PC-9 (cell line): ENCODE measurements around the gene LAT. TPM values are rescaled to one million over a fixed set of nuclear protein-coding genes. Genes with fewer than 3 reads are reported as not detected.

Source experiments
- Bru-seq: library from RNA; stranded (reverse); fragments of 400-500 nt; gene quantifications from one replicate; lab custom pipeline; 2021; lab: Mats Ljungman, UMichigan
- BruChase-seq, 2 experiments: library from RNA; stranded (reverse); fragments of 400-500 nt; gene quantifications; one replicate each; lab custom pipeline; 2021; lab: Mats Ljungman, UMichigan
- BruUV-seq: library from RNA; stranded (reverse); fragments of 400-500 nt; replicated peaks from 2 replicates; lab custom pipeline; 2021; lab: Mats Ljungman, UMichigan
- CTCF ChIA-PET: fragments of 300-600 bp; sonication (Branson Sonifier 250); formaldehyde crosslinking; loops from one replicate; lab custom pipeline; 2022; ENCODE audit warnings: antibody characterized with exemption; lab: Charles Lee
- POLR2A ChIA-PET: fragments of 300-600 bp; sonication (Branson Sonifier 250); formaldehyde crosslinking; loops from one replicate; lab custom pipeline; 2022; ENCODE audit warnings: antibody characterized with exemption; ENCODE audit not compliant: unreplicated experiment; lab: Charles Lee
- DNase-seq, 2 experiments: peaks; one replicate each; pipeline versions ENCODE4 v3.0.0 to v3.0.0-alpha.2; 2015 to 2022; ENCODE audit warnings: mixed read lengths in 1 of 2
- H2AFZ ChIP-seq: fragments of 200-600 bp; sonication (generic); 2 replicates; pipeline ENCODE4 v1.8.1; 2017; ENCODE audit warnings: antibody characterized with exemption
- H3F3A ChIP-seq: fragments of 200-600 bp; sonication (generic); 2 replicates; pipeline ENCODE4 v1.8.1; 2017; ENCODE audit warnings: antibody characterized with exemption, mild to moderate bottlenecking, low read depth; ENCODE audit not compliant: insufficient read depth
- H3K27ac ChIP-seq: fragments of 200-600 bp; sonication (generic); 2 replicates; pipeline ENCODE4 v1.6.1; 2016; ENCODE audit warnings: mixed run types
- H3K27me3 ChIP-seq: fragments of 200-600 bp; sonication (generic); 2 replicates; pipeline ENCODE4 v1.6.1; 2016; ENCODE audit warnings: low read depth, mixed run types; ENCODE audit not compliant: insufficient read depth
- H3K36me3 ChIP-seq: fragments of 200-600 bp; sonication (generic); 2 replicates; pipeline ENCODE4 v1.6.1; 2016; ENCODE audit warnings: low read depth, mixed run types
- H3K4me1 ChIP-seq: fragments of 200-600 bp; sonication (generic); replicated peaks from 2 replicates; pipeline ENCODE4 v1.6.1; 2016; ENCODE audit warnings: mixed run types; ENCODE audit not compliant: insufficient read depth
- H3K4me2 ChIP-seq: fragments of 200-600 bp; sonication (generic); 2 replicates; pipeline ENCODE4 v1.6.1; 2017; ENCODE audit warnings: mixed run types
- H3K4me3 ChIP-seq: fragments of 200-600 bp; sonication (generic); 2 replicates; pipeline ENCODE4 v1.6.1; 2016; ENCODE audit warnings: mixed run types
- H3K79me2 ChIP-seq: fragments of 200-600 bp; sonication (generic); 2 replicates; pipeline ENCODE4 v1.6.1; 2017; ENCODE audit warnings: low read depth, mixed run types
- H3K9me2 ChIP-seq: fragments of 200-600 bp; sonication (generic); 2 replicates; pipeline ENCODE4 v1.8.1; 2017; ENCODE audit warnings: mild to moderate bottlenecking; ENCODE audit not compliant: insufficient read depth
- H3K9me3 ChIP-seq: fragments of 200-600 bp; sonication (generic); 2 replicates; pipeline ENCODE4 v1.8.1; 2016; ENCODE audit warnings: low read depth; ENCODE audit not compliant: insufficient read depth
- H4K20me1 ChIP-seq: fragments of 200-600 bp; sonication (generic); 2 replicates; pipeline ENCODE4 v1.8.1; 2017; ENCODE audit not compliant: insufficient read depth
- CTCF ChIP-seq: fragments of 200-600 bp; sonication (generic); conservative IDR thresholded peaks from 2 replicates; pipeline ENCODE4 v1.6.1; 2017; ENCODE audit warnings: mixed run types, antibody characterized with exemption, mild to moderate bottlenecking, moderate library complexity
- EZH2 ChIP-seq: fragments of 200-600 bp; sonication (generic); IDR thresholded peaks from 2 replicates; pipeline ENCODE4 v1.8.0; 2017; ENCODE audit warnings: antibody characterized with exemption, low read depth
- intact Hi-C: fragments of 100-400 bp; cut with micrococcal nuclease; formaldehyde crosslinking; loops from one replicate; pipeline ENCODE4 v1.10.0; 2022; ENCODE audit not compliant: unreplicated experiment
- long read RNA-seq: library from polyadenylated mRNA; stranded (forward); transcript quantifications from one replicate; pipeline ENCODE4 v2.0.0, GENCODE V29; 2022
- total RNA-seq: library from RNA; stranded (reverse); gene quantifications from 2 replicates; pipeline ENCODE4 v1.2.3, GENCODE V29; 2021

The LAT gene
- total RNA-seq (12.4 and 13.0 TPM in 2 replicates), Bru-seq, nascent RNA (percentile 56 among the genes with signal in this experiment), BruChase-seq, experiment 1, labeled RNA remaining after a 2-hour chase (percentile 60 among the genes with signal in this experiment), BruChase-seq, experiment 2, labeled RNA remaining after a 6-hour chase (percentile 26 among the genes with signal in this experiment)
- long read RNA-seq, partial matches to known transcripts = 2 of 2 reads
- long read RNA-seq, other reads (novel, unspliced or antisense) = 0 of 2 reads

GRCh38 chr16:28984619-28985135, at the start of gene LAT:
Gene LAT, plus strand, starts transcription at chr16:28985052. Its CDS starts 366 bp downstream, at chr16:28985418.
- H3F3A ChIP-seq = no peaks in the 10 kb centered on the region; the same call in 1 of the 2 replicates
- no peaks in the 10 kb centered on the region for H3K79me2 ChIP-seq
- H2AFZ ChIP-seq = no peak within 1 kb of the TSS
- H3K36me3 ChIP-seq = peaks cover 13% of the 10 kb centered on the region
- no peaks in the 10 kb centered on the region for H3K9me3 ChIP-seq
- TF ChIP-seq CTCF (no peak), EZH2 (no peak)
- H3K27me3 ChIP-seq = no peaks in the 10 kb centered on the region
- no TSS peak for BruUV-seq
- no peak within 1 kb of the TSS for H3K4me2 ChIP-seq
- ChIA-PET CTCF (no interaction called here), POLR2A (no interaction called here)
- no peak within 1 kb of the TSS for H3K27ac ChIP-seq
- H3K4me1 ChIP-seq = no peaks in the 10 kb centered on the region
- no peak for DNase-seq
- H3K4me3 ChIP-seq = no peak within 1 kb of the TSS
- H4K20me1 ChIP-seq = no peaks in the 10 kb centered on the region
- intact Hi-C loops = no loop called here
- H3K9me2 ChIP-seq = no peaks in the 10 kb centered on the region

GRCh38 chr16:28935346-28935745, 49.5 kb upstream of the LAT start:
- BruUV-seq = no TSS peak
- H2AFZ ChIP-seq = no peak overlapping the region
- no peaks in the 10 kb centered on the region for H3K4me1 ChIP-seq
- no peak overlapping the region for H3K27ac ChIP-seq
- no peak for DNase-seq
- peaks cover 17% of the 10 kb centered on the region; the same call in 1 of the 2 replicates for H3F3A ChIP-seq
- intact Hi-C loops = no loop called here
- H3K9me2 ChIP-seq = no peaks in the 10 kb centered on the region
- no peaks in the 10 kb centered on the region for H3K9me3 ChIP-seq
- CTCF ChIA-PET = no interaction called here
- no peak overlapping the region for H3K4me2 ChIP-seq
- POLR2A ChIA-PET = interaction anchor here (0.9 kb wide), 1 partner anchor 15 kb away, joined by 4 read pairs; the partner anchor contains the start of gene NFATC2IP
- H4K20me1 ChIP-seq = no peaks in the 10 kb centered on the region
- no peak for TF ChIP-seq CTCF
- TF ChIP-seq EZH2 = no peak
- H3K4me3 ChIP-seq = no peak overlapping the region
- no peaks in the 10 kb centered on the region for H3K36me3 ChIP-seq
- H3K27me3 ChIP-seq = no peaks in the 10 kb centered on the region
- H3K79me2 ChIP-seq = no peaks in the 10 kb centered on the region

- no peaks in the 10 kb centered on the region for H3K36me3 ChIP-seq
- POLR2A ChIA-PET = interaction anchor here (0.5 to 1.0 kb wide), 6 partner anchors 12 to 90 kb away, joined by 3 to 9 read pairs (median 4); partner anchors contain the start of genes NFATC2IP and TUFM
- CTCF ChIA-PET = interaction anchor here (0.5 to 1.1 kb wide), 3 partner anchors 9 to 80 kb away, joined by 4 to 8 read pairs (median 8); no protein-coding TSS in a partner anchor
- no peak for TF ChIP-seq EZH2
- no peak for TF ChIP-seq CTCF
- H4K20me1 ChIP-seq = no peaks in the 10 kb centered on the region
- no peaks in the 10 kb centered on the region for H3K79me2 ChIP-seq
- peak; percentile 72 to 96 for DNase-seq
- peak overlapping the region; percentile 30; the same call in 1 of the 2 replicates for H3K4me3 ChIP-seq
- peak overlapping the region; percentile 41 for H2AFZ ChIP-seq
- H3K9me3 ChIP-seq = no peaks in the 10 kb centered on the region
- intact Hi-C loops = loop anchor here (1.0 kb wide), 1 partner anchor 11 kb away; the partner anchor contains the start of gene RABEP2
- peaks cover 12% of the 10 kb centered on the region; the same call in 1 of the 2 replicates for H3F3A ChIP-seq
- H3K9me2 ChIP-seq = no peaks in the 10 kb centered on the region
- BruUV-seq = TSS peak; percentile 57
- H3K4me2 ChIP-seq = peak overlapping the region; percentile 56
- no peak overlapping the region for H3K27ac ChIP-seq
- H3K4me1 ChIP-seq = no peaks in the 10 kb centered on the region
- H3K27me3 ChIP-seq = no peaks in the 10 kb centered on the region
These were observed 48.7 kb upstream of the LAT start for GRCh38 chr16:28935924-28936783.
